Measurements from ENCODE around the gene DIPK1C.
A peak's percentile ranks its signal among the peaks of the same experiment; 100 is the strongest.
"Not testable (repeated sequence)": the region's sequence is repeated elsewhere in the genome, so short reads cannot be mapped to it uniquely, and the experiment has no call there.

Gene DIPK1C

GRCh38 chr18:74457043-74457724 is at the start of gene DIPK1C:
TSS of gene DIPK1C (minus strand) at chr18:74457308. CDS start at chr18:74457259, 49 bp downstream.
- no peak for TF ChIP-seq CTCF (IDR thresholded peaks at IDR 0.05; ENCODE audit: low read depth, low read length)

GRCh38 chr18:74506448-74507084 is 49.5 kb upstream of the DIPK1C start:
- TF ChIP-seq CTCF (IDR thresholded peaks at IDR 0.05; ENCODE audit: low read depth, low read length), result no peak
- Histone ChIP-seq H3K9me3 (ENCODE audit: severe bottlenecking) (no peaks in the 10 kb centered on the region), H3K4me3 (ENCODE audit: low read depth, low read length) (no peak overlapping the region), H3K27me3 (ENCODE audit: insufficient read depth, low read depth, severe bottlenecking) (no peaks in the 10 kb centered on the region), H3K36me3 (peaks cover 89% of the 10 kb centered on the region), H3K27ac (peak overlapping the region; percentile 10; the same call in 1 of the 2 replicates)
- no peak for DNase-seq

More at GRCh38 chr18:74457043-74457724, at the start of gene DIPK1C:
- DNase-seq, result no peak
- H3K36me3 ChIP-seq, result no peaks in the 10 kb centered on the region
- H3K27ac ChIP-seq, result no peak within 1 kb of the TSS
- H3K4me3 ChIP-seq (ENCODE audit: low read depth, low read length), result peak within 1 kb of the TSS; percentile 55
- peaks cover 62% of the 10 kb centered on the region for H3K27me3 ChIP-seq (ENCODE audit: insufficient read depth, low read depth, severe bottlenecking)
- no peaks in the 10 kb centered on the region for H3K9me3 ChIP-seq (ENCODE audit: severe bottlenecking)

GRCh38 chr18:74505776-74506175 is 48.7 kb upstream of the DIPK1C start:
- Histone ChIP-seq H3K4me3 (ENCODE audit: low read depth, low read length) (no peak overlapping the region), H3K27ac (no peak overlapping the region), H3K27me3 (ENCODE audit: insufficient read depth, low read depth, severe bottlenecking) (no peaks in the 10 kb centered on the region), H3K36me3 (peaks cover 89% of the 10 kb centered on the region), H3K9me3 (ENCODE audit: severe bottlenecking) (no peaks in the 10 kb centered on the region)
- no peak for TF ChIP-seq CTCF (IDR thresholded peaks at IDR 0.05; ENCODE audit: low read depth, low read length)
- no peak for DNase-seq

GRCh38 chr18:74503137-74503536 is 46.0 kb upstream of the DIPK1C start:
- Histone ChIP-seq H3K9me3 (ENCODE audit: severe bottlenecking) (no peaks in the 10 kb centered on the region), H3K4me3 (ENCODE audit: low read depth, low read length) (no peak overlapping the region), H3K27ac (no peak overlapping the region), H3K36me3 (peaks cover 80% of the 10 kb centered on the region), H3K27me3 (ENCODE audit: insufficient read depth, low read depth, severe bottlenecking) (no peaks in the 10 kb centered on the region)
- DNase-seq, result no peak
- no peak for TF ChIP-seq CTCF (IDR thresholded peaks at IDR 0.05; ENCODE audit: low read depth, low read length)

GRCh38 chr18:74501386-74501785 is 44.3 kb upstream of the DIPK1C start:
- no peak for TF ChIP-seq CTCF (IDR thresholded peaks at IDR 0.05; ENCODE audit: low read depth, low read length)
- H3K9me3 ChIP-seq (ENCODE audit: severe bottlenecking), result no peaks in the 10 kb centered on the region
- no peaks in the 10 kb centered on the region for H3K27me3 ChIP-seq (ENCODE audit: insufficient read depth, low read depth, severe bottlenecking)
- no peak for DNase-seq
- no peak overlapping the region for H3K27ac ChIP-seq
- no peak overlapping the region for H3K4me3 ChIP-seq (ENCODE audit: low read depth, low read length)
- peaks cover 72% of the 10 kb centered on the region for H3K36me3 ChIP-seq

GRCh38 chr18:74500774-74501173 is 43.7 kb upstream of the DIPK1C start:
- H3K9me3 ChIP-seq (ENCODE audit: severe bottlenecking); DNase-seq; H3K27ac ChIP-seq; H3K27me3 ChIP-seq (ENCODE audit: insufficient read depth, low read depth, severe bottlenecking); H3K4me3 ChIP-seq (ENCODE audit: low read depth, low read length): not testable (repeated sequence)
- H3K36me3 ChIP-seq, result peaks cover 66% of the 10 kb centered on the region
